EL (cell line): ENCODE data around the gene GSX2.
"Not testable (repeated sequence)": the region's sequence is repeated elsewhere in the genome, so short reads cannot be mapped to it uniquely, and the experiment has no call there.

Experiments
- DNase-seq: peaks from one replicate; pipeline ENCODE4 v3.0.0-alpha.2; 2016

GSX2 gene

DNA sequence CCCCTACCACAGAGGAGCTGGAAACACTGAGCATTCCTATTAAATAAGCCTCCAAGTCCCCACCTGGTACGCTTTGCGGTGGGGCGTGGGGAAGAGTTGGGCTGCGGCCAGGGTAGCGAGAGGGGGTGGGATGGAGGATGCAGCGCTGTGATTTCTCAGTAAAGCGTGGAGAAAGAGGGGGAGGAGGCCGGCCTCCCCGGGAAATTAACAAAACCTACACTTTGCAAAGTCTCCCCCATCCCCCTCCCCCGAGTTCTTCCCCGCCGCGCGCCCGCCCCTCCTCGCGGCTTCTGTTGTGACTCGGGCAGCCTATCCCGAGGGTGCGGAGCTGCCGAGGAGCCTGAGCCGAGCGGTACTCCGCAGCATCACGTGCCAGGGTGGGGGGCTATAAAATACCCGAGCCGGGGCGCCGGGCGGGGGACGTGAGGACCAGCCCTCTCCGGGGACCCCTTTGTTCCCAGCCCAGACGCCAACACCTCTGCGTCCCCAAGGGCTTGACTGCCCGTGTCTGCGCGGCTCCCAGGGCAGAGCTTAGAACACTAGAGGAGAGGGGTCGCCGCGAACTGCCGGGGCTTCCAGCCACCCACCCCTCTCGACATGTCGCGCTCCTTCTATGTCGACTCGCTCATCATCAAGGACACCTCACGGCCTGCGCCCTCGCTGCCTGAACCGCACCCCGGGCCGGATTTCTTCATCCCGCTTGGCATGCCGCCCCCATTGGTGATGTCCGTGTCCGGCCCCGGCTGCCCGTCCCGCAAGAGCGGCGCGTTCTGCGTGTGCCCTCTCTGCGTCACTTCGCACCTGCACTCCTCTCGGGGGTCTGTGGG, at the start of gene GSX2:
TSS of gene GSX2 (plus strand) at position 416 of the 827 bp plus-strand sequence. CDS start at position 598, 182 bp downstream.
- DNase-seq, result peak; percentile 40

DNA sequence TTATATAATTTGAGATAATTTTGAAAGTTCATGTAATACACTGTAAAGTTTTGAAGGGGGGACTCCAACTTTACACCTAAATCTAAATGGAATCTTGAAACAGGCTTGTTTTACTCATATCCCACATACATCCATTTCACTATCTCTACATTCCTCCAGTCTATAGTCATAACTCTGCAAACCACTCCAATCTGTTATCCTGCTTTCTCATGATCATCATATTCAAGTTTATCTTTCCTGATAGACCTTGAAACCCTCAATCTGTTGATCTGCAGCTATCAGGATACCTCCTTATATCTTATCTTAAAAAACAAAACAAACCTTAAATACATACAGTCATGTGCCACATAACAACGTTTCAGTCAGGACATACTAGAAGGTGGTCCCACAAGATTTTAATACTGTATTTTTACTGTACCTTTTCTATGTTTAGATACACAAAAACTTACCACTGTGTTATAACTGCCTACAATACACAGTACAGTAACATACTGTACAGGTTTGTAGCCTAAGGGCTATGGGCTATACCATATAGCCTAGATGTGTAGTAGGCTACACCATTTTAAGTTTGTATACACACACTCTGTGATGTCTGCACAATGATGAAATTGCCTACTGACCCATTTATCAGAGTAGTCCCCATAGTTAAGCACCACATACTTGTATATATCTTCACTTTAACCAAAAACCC, 49.6 kb upstream of the GSX2 start:
- peak; percentile 65 for DNase-seq

DNA sequence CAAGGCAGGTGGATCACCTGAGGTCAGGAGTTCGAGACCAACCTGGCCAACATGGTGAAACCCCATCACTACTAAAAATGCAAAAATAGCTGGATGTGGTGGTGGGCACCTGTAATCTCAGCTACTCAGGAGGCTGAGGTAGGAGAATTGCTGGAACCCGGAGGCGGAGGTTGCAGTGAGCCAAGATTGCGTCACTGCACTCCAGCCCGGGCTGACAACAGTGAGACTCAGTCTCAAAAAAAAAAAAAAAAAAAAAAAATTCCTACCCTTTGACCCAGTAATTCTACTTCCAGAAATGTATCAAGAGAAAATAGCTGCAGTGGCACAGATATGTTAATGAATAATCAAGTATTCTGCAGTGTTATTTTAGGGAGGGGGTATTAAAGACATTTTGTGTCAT, 46.6 kb upstream of the GSX2 start:
- DNase-seq, result not testable (repeated sequence)

DNA sequence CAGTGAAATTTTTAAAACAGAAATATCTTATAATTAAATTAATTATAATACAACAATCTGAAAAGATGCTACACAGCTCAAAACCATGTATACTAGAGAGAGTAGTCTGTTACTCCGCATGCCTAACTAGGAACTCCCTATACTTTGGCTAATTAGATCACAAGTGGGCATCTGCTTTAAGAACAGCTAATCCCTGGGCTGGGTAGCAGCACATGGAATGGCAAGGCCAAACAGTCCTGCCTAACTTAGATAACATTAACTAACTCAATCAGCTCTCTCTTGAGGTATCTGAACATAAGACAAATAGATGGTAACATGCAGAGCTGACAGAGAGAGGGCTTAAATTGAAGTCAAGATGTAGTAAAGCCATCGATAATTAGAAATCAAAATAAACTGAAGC, 45.5 kb upstream of the GSX2 start:
- no peak for DNase-seq

DNA sequence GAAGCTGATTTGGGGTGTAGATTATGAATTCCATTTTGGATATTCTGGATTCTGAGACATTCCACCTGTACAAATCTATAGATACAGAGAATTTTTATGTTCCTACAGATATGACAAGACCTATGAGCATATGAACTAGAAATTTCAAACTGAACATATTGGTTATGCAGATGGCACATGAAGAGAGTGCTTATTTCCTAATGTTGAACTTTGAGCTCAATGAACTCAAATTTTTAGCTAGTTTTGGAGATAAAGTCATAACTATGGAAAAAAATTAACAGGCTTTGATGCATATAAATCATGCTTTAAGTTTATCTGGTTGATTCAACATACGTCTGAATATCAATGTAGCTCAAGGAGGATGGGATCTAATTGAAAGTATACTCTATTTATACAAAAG, 44.5 kb upstream of the GSX2 start:
- DNase-seq, result no peak

DNA sequence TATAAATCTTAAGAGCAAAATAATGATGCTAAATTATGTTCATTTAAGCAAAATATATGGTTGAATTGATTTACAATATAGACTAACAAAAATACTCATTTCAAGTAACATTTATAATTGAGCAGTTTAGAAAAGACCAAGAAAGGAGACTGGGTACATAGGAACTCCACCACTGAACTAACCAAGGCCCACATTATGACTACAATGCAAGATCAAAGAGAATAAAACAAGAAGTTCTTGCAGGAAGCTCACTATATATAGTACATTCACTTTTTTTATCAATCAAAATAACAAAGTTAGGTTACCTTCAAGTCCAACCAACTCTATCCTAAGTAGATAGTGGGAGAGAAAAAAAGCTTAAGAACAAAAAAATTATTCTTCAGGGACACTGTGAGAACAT, 43.6 kb upstream of the GSX2 start:
- DNase-seq, result no peak

DNA sequence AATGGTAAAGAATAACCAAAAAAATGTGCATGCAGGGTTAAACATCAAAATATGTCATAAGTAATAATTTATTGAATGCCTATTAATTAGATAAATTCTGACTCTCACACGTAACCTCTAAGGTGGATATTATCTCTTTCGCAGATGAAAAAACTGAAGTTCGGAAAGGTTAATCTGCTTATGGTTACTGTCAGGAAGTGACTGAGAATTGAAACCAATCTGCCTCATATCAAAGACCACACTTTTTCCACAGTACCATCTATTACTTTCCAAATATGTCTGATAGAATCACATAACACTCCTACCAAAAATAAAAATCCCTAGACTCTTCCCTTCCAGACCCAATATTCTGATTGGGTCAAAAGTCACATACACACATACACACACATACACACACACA, 41.8 kb upstream of the GSX2 start:
- DNase-seq, result no peak

DNA sequence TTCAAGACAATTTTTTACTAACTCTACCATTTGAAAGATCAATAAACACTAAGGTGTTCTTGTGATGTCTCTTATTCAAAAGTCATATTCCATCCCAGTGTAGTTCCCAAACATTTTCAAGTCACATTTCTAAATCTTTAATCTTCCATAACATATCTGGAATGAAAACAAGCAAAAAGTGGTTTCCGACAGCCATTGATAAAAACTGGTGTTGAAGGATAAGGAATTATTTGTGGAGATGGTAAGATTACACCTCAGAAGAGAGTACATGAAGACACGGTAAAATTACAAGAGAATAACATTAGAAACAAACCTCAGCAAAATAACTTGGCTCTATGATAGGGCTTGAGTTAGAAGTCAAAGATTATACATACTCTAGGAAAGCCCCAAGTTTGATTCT, 39.8 kb upstream of the GSX2 start:
- no peak for DNase-seq

DNA sequence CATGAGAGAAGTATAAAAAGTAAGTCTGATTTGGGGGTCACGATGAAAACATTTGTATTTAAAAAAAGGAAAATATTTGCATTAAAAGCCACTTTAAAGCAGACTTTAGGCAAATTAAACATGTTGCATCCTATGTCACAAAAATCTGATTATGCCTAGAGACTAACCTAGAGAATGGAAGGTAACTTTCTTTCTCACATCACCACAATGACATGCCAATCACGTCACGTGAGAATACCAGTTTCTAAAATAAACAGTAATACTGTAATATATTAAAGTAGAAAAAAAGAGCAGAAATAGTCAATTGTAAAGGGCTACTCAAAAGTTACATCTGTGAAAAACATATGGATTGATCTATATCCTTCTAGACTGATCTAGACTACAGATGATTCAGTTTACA, 38.9 kb upstream of the GSX2 start:
- DNase-seq, result no peak

DNA sequence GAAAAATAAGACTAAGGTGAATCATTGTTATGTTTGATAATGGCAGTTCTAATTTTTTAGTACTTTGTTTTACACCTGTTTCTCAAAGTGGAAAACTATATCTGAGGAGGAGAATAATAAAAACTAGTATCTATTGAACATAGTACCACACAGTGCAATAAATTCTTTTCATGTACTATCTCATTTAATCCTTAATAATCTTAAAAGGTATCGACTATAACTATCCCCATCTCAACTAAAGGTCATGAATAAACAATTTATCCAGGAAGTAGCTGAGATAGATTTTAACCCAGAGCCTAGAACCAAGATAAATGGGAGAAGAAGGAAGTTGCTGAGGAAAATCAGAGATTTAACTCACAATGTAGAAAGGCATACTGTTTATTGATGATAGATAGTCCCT, 38.1 kb upstream of the GSX2 start:
- no peak for DNase-seq

DNA sequence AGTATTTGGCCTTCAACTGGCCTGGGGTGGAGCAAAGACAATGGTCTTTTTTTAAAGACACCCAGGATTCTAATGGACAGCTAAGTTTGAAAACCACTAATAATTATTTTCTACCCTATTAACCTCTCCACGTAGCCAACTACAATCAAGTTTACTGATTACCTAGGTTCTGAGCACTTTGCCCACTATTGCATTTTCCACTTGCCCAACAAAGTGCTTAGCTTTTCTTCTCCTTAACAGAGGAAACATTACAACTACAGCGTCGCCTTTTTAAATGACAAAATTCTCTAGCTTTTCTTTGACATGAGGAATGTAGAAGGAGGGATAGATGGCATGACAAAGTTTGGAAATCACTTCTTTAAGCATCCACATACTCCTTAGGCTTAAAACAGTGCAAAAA, 37.6 kb upstream of the GSX2 start:
- DNase-seq, result no peak

DNA sequence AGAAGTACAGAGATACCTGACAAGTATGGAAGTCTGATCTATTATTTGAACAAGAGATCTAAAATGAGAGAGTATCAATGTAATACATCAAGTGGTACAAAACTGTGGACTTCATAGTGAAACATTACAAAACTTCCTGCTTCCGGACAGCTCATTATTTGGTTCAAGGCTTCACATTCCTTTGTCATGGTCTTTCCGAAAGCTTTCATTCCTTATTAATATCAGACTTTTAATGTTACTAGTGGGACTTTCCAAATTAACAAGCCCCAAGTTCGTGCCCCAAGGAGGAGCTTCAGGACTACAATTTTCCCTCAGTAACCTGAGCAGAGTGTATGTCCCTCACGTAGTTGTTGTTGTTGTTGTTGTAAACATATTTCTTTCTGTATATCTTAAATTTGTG, 36.7 kb upstream of the GSX2 start:
- peak; percentile 74 for DNase-seq

DNA sequence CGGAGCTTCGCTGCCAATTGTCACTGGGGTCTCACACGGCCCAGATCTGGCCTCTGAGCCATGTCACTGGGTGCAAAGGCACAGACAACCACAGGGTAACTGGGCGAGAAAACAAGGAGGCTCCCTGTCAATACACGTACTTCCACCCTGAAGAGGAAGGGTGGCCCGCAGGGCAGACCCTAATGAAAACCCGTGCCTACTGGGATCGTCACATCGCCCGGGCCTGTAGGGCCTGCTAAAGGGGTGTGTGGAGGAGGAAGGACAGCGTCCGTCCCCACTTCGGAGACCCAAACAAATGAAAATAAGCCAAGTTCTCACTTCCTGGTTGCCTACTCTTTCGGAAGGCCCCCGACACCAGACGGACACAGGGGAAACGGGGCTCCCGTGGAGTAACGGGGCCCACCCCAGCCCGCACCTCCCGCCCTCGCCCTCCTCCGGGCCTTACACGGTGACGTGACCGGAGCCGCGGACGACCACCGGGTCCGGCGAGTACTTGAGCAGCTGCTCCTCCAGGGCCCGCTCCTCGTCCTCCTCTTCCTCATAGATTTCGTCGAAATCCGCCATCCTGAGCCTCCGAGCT, 36.1 kb upstream of the GSX2 start:
- peak; percentile 31 for DNase-seq

DNA sequence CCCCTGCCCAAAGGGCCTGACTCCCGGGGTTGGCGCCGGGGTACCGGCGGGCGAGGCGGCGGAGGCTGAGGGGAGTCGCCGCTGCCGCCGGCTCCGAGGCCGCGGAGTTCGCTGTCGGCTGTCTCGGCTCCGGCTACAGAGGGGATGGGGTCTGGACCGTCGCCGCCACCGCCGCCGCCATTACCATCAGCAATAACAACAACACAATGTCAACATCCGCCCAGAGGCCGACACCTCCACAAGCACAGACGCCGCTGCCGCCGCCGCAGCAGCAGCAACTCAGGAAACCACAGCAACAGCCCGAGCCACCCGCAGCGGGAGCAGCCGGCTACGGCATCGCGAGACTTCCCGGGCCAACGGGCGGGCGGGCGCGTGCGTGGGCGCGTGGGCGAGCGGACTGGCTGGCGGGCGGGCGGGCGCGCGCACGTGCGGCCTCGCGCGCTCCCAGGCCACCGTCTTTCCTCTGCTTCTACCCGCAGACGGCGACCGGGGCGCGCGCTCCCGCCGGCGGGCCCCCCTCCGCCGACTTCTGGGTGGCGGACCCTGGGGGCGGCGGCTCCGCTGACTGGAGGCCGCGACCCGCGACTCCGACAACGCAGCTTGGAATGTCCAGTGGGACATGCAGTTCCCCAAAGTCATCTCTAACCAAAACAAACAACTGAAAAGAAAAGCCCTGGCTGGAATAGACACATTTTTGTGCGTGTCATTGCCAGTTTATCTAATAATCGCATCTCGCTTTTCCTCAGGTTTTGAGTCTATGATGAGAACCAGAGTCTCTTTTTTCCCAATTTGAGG, 35.4 kb upstream of the GSX2 start, which contains the start of gene CHIC2:
TSS of gene CHIC2 (minus strand) at position 289 of the 795 bp plus-strand sequence. CDS start 305 bp downstream, outside the sequence.
- DNase-seq, result peak; percentile 94

DNA sequence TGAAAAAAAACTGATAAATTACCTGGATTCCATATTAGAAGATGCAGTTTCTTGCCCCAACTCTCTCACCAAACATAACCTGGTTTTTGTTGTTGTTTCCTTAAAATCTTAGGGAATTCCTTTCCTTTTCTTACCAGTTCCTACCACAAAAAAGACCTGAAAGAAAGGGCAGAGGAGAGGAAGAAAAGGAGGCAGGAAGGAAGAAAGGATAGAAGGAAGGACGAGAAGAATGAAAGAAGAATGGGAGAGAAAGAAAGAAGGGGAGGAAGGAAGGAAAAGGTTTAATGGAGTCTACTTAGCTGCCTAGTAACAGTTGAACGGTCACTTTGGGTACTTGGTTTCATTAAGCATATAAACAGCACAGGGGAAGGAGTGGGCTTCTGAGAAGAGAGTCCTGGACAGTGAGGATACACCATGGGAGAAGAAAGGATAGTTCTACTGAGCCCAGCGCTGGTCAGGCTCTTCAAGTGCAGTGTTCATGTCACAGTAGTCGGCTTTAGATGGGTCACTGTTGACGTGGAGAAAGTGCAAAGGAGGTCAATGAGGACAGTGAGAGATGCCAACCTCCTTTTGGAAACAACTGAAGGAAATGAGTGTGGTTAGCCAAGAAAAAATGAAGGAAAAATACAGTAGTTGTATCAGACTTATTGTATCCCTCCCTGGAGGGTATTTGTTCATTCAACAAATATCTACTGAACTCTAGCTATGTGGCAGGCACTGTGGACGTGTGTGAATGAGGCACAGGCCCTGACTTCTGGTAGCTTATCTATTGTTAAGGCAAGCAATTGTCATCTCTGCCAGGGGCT, 34.5 kb upstream of the GSX2 start:
- DNase-seq, result peak; percentile 68

DNA sequence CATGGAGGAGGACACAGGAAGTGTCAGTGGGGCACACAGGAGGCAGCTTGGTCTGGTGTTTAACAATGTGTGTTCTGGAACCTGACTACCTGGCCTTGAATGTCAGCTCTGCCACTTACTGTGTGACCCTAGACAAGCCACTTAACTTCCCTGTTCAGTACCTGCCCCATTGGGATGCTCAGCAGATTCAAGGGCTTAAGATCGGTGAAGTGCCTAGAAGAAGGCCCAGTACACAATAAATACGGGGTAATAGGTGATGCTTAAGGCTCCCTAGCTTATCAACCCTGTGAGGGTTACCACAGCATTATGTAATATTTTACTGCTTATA, 33.9 kb upstream of the GSX2 start:
- DNase-seq, result no peak

DNA sequence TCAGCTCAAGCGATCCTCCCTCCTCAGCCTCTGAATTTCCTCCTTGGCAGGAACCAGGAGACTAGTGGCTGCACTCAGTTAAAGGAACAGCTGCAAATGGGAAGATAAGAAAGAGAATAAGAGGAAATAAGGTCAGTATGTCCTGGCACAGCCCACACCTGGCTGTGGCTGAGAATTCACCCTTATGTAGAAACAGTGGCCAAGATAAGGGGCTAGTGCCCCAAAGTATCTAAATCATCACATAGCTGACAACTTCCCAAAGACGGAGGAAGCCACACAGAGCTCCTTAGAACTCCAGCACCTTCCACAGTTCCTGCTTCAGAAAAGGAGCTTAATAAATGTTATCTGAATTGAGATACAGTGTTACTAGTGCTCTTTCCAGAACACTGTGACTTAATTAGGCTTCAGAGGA, 33.2 kb upstream of the GSX2 start:
- no peak for DNase-seq

DNA sequence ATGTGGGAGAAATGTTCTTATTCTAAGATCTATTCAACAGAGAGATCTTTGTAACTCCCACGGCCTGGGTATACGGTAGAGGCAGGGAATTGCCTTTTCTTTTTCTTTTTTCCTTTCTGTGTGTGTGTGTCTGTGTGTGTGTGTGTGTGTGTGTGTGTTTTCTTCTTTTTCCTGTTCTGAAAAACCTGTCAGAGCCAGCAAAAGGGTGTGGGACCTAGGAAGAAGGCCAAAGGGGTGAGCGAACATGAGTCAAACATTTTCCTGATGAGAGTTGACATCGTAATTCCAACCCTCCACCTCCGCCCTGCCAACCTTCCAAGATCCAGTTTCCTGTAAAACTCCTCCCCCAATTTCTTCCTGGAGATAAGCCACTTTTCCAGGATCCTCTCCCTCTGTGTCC, 32.8 kb upstream of the GSX2 start:
- DNase-seq, result peak; percentile 78

DNA sequence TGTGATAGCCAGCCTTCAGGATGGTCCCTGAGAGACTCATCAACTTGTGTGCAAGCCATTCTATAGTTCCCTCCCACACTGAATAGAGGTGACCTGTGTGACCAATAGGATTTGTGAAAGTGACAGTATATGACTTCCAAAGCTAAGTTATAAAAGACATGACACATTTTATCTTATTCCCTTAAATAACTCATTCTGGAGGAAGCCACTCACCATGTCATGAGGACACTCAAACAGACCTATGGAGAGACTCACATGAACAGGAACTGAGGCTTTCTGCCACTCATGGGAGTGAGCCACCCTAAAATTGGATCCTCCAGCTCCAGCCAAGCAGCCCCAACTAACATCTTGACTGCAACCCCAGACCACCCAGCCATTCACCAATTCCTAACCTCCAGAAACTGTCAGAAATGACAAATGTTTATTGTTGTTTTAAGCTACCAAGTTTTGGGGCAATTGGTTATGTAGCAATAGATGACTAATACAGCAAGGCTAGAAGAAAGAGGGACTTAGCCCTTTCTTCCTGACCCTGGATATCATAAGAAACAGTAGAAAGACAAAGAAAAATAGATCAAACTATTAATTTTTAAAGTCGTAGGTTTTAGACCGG, 26.6 kb upstream of the GSX2 start:
- DNase-seq, result peak; percentile 62

DNA sequence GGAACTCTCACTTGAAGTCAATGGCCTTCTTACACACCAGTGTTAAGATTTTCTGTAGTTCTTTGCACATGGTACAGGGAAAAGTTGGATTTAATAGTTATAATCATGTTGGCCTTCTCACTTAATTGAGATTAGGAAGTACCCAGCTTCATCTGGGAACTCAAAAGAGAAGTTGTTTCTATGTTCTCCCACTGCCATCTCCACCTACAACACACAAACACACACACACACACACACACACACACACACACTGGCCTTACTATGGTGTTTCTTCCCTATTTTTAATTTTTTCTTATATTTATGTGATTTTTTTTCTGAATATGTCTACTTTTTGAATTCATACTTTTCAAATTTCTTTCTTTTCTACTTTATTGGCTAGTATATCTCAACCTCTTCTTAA, 25.6 kb upstream of the GSX2 start:
- DNase-seq, result no peak

DNA sequence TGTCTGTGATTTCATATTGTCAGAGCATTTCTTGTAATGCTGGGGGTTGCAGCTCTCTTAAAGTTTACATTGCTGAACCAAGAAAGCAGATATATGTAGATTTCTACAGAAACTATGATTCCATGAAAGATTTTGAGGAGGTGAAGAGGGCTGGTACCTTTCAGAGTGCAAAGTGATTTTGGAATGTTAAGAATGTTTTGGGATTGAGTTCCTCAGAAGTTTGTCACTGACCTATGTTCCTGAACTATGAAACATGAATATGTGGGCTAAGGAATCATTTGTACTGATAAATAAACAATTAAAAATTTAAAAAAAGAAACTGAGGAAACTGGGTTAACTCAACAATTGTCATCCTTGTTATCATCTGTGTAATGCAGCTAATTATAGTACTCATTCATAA, 23.3 kb upstream of the GSX2 start:
- DNase-seq, result peak; percentile 64

DNA sequence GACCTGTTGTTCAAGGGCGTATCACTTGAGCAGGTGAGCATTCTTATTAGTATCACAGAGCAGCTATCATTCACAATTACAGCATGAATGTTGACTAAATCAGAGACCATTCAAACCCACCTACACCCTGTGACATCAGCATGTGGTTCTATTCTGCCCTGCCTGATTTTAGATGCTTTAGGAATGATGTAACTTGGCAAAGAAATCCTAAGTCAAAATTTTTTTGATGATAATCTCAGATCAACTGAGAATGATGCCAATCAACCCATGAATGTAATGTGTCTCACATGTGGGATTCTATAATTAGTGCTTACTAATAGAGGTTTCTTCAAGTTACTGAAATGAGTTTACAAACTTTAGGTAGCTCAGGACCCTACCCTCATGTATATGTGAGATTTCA, 22.2 kb upstream of the GSX2 start:
- peak; percentile 70 for DNase-seq
